Large intestine (tissue), 12 donors: Measurements from ENCODE around the gene SEPTIN1. TPM values are rescaled to one million over a fixed set of nuclear protein-coding genes. Genes with fewer than 3 reads are reported as not detected.

Experiments
- DNase-seq, 2 donors: peaks; one replicate each; pipeline versions ENCODE4 v3.0.0 to v3.0.0-alpha.2; 2013
- H3K27ac ChIP-seq: one replicate; pipeline ENCODE4 v1.5.1; 2013; ENCODE audit warnings: low read length
- H3K27me3 ChIP-seq: 2 replicates; pipeline ENCODE4 v1.6.1; 2013; ENCODE audit warnings: low read length; ENCODE audit not compliant: control insufficient read depth, insufficient read depth
- H3K36me3 ChIP-seq: 2 replicates; pipeline ENCODE4 v1.6.1; 2013; ENCODE audit warnings: low read length; ENCODE audit not compliant: control insufficient read depth, insufficient read depth
- H3K4me1 ChIP-seq: one replicate; pipeline ENCODE4 v1.6.1; 2013; ENCODE audit warnings: low read length; ENCODE audit not compliant: control insufficient read depth, insufficient read depth
- H3K4me3 ChIP-seq: one replicate; pipeline ENCODE4 v1.5.1; 2013; ENCODE audit warnings: low read length
- H3K9me3 ChIP-seq: one replicate; pipeline ENCODE4 v1.6.1; 2013; ENCODE audit warnings: mild to moderate bottlenecking, low read depth, low read length, moderate library complexity; ENCODE audit not compliant: control insufficient read depth
- WGBS: methylation state at CpG from one replicate; pipeline ENCODE4 v1.1.5; 2013; ENCODE audit warnings: low lambda C conversion rate; ENCODE audit not compliant: insufficient coverage; 5-methylcytosine and 5-hydroxymethylcytosine counted together
- long read RNA-seq, 11 donors: transcript quantifications; one replicate each; lab custom pipeline, GENCODE V29; 2026
- polyA plus RNA-seq: library from polyadenylated mRNA; unstranded; fragments of 120-200 nt; gene quantifications from one replicate; pipeline ENCODE4 v1.2.1, GENCODE V29; 2013

The SEPTIN1 gene
- polyA plus RNA-seq: 5.4 TPM
- long read RNA-seq, donor 1: 0 reads
- long read RNA-seq, donor 2, partial matches to known transcripts: 0 of 1 reads
- long read RNA-seq, donor 2, other reads (novel, unspliced or antisense): 0 of 1 reads
- long read RNA-seq, donor 3: 0 reads
- long read RNA-seq, donor 4: 0 reads
- long read RNA-seq, donor 5: 0 reads
- long read RNA-seq, donor 6: 0 reads
- long read RNA-seq, donor 7: 0 reads
- long read RNA-seq, donor 8: 0 reads
- long read RNA-seq, donor 9: 0 reads
- long read RNA-seq, donor 10: 0 reads
- long read RNA-seq, donor 11: 0 reads

GRCh38 chr16:30382111-30382881 is at the start of gene SEPTIN1:
TSS of gene SEPTIN1 (minus strand) at chr16:30382561. CDS start at chr16:30382542, 19 bp downstream.
- H3K27me3 ChIP-seq: no peaks in the 10 kb centered on the region
- H3K4me1 ChIP-seq: peaks cover 7% of the 10 kb centered on the region
- no peak for DNase-seq
- H3K36me3 ChIP-seq: peaks cover 2% of the 10 kb centered on the region
- H3K27ac ChIP-seq: no peak within 1 kb of the TSS
- no peaks in the 10 kb centered on the region for H3K9me3 ChIP-seq
- no CpG with 5 or more reads among the region's 12 CpGs for WGBS
- H3K4me3 ChIP-seq: no peak within 1 kb of the TSS

DNA sequence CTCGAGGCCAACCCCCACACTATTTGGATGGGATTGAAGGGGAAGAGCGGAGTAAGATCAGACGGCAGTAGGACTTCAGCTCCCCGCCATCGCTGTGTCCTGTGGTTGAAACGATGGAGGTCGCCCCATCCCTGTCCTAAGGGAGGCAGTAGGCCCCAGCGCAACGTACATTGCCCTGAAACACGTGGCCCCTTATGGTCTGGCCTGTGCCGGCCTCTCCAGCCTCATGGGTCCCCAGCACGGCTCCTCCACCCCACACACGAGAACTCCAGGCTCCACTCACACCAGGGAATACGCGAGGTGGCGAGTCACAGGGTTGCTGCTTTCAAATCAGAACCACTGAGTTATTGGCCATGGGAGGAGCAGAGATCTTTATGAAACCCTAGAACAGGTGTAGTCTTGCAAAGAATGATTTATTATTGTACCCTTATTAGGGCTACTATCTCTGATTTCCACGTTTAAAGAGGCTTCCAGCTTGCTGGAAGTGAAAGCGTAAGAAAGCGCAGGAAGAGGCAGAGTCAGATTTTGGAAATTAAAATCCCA is 48.1 kb upstream of the SEPTIN1 start:
- Histone ChIP-seq H3K27me3 (no peaks in the 10 kb centered on the region), H3K4me1 (peaks cover 11% of the 10 kb centered on the region), H3K9me3 (no peaks in the 10 kb centered on the region), H3K4me3 (peak overlapping the region; percentile 2), H3K36me3 (peaks cover 8% of the 10 kb centered on the region), H3K27ac (peak overlapping the region; percentile 69)
- no CpG with 5 or more reads among the region's 19 CpGs for WGBS
- DNase-seq: no peak

- H3K4me3 ChIP-seq: peak within 1 kb of the TSS; percentile 88
- H3K36me3 ChIP-seq: peaks cover 8% of the 10 kb centered on the region
- no peaks in the 10 kb centered on the region for H3K27me3 ChIP-seq
- peaks cover 11% of the 10 kb centered on the region for H3K4me1 ChIP-seq
- H3K9me3 ChIP-seq: no peaks in the 10 kb centered on the region
- DNase-seq: peak; percentile 99 to 100
- peak within 1 kb of the TSS; percentile 69 for H3K27ac ChIP-seq
- WGBS: no CpG with 5 or more reads among the region's 49 CpGs
Observed at GRCh38 chr16:30429678-30430427, 47.5 kb upstream of the SEPTIN1 start, which contains the start of gene DCTPP1. TSS of gene DCTPP1 (minus strand) at chr16:30430030. CDS start at chr16:30429980, 50 bp downstream.

GRCh38 chr16:30429418-30429677 is 47.0 kb upstream of the SEPTIN1 start:
- peaks cover 12% of the 10 kb centered on the region for H3K36me3 ChIP-seq
- H3K4me3 ChIP-seq: peak overlapping the region; percentile 88
- H3K4me1 ChIP-seq: peaks cover 11% of the 10 kb centered on the region
- no peak for DNase-seq
- WGBS: no CpG with 5 or more reads among the region's 11 CpGs
- no peaks in the 10 kb centered on the region for H3K9me3 ChIP-seq
- H3K27ac ChIP-seq: peak overlapping the region; percentile 69
- H3K27me3 ChIP-seq: no peaks in the 10 kb centered on the region

DNA sequence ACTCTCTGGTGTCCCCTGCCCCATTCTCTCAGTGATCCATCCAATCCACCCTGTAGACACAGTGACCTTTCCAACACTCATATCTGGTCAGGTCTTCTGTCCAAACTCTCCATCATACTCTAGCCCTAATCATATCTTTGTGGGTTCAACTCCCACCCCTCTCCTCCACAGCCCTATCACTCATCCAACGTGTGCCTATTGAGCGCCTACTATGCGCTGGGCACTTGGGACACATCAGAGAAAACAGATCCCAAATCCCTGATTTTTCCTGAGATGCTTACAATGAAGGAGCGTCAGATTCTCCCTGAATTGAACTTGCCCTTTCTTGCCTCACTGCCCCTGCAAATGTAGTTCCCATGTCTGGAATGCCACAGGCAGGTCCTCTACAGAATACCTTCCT is 45.7 kb upstream of the SEPTIN1 start:
- Histone ChIP-seq H3K4me3 (no peak overlapping the region), H3K4me1 (peaks cover 11% of the 10 kb centered on the region), H3K27ac (no peak overlapping the region), H3K9me3 (no peaks in the 10 kb centered on the region), H3K27me3 (no peaks in the 10 kb centered on the region), H3K36me3 (peaks cover 24% of the 10 kb centered on the region)
- no peak for DNase-seq
- WGBS: no CpG with 5 or more reads among the region's 4 CpGs

DNA sequence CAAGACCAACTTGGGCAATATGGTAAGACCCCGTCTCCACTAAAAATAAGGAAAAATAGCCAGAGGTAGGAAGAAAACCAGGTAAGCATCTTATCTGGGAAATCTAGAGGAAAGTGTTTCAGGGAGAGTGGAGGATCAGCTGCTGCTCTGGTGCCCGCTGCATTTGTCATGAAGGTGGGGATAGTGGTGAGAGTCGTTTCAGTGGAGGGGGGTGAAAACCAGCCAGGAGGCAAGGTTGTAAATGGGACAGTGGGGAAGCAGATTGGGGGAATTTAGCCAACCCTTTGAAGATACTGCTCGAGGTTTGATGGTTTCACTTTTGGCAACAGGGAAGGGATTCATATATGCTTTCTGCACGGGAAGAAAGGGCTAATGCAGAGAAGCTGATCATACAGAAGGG is 38.6 kb upstream of the SEPTIN1 start:
- H3K9me3 ChIP-seq: no peaks in the 10 kb centered on the region
- H3K4me3 ChIP-seq: no peak overlapping the region
- H3K27me3 ChIP-seq: no peaks in the 10 kb centered on the region
- DNase-seq: no peak
- H3K36me3 ChIP-seq: peaks cover 34% of the 10 kb centered on the region
- WGBS: 90% methylated on average over 2 of the region's 5 CpGs
- peaks cover 7% of the 10 kb centered on the region for H3K4me1 ChIP-seq
- no peak overlapping the region for H3K27ac ChIP-seq

DNA sequence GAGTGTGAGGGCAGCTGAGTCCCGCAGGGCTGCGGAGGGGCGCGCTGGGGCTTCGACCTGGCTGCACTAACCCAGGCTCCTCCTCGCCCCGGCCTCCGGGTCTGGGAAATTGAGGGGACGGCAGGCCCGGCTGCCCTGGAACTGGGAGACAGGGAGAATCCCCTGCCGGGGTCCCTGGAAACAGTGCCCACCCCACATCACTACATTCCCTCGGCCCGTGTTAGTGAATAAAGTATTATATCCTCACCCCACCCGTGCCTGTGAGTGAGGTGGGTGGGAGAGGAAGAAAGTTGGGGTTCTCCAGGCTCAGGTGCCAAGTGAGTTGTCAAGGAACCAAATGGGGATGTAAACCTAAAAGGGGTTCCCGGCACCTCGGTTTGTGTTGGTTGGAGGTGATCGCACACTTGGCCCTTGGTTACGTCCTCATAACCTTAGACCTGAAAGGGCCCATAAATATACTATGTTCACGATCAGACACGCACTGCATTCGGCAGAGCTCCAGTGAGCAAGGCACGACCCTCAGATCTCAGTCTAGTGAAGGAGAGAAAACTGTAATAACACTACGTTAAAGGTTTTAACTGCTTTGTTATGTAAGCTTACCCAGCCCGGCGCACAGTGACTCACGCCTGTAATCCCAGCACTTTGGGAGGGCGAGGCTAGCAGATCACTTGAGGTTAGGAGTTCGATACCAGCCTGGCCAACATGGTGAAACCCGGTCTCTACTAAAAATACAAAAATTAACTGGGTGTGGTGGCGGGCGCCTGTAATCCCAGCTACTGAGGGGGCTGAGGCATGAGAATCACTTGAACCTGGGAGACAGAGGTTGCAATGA is 36.2 kb upstream of the SEPTIN1 start:
- peak overlapping the region; percentile 78 for H3K27ac ChIP-seq
- H3K4me3 ChIP-seq: peak overlapping the region; percentile 49
- no peaks in the 10 kb centered on the region for H3K9me3 ChIP-seq
- peaks cover 7% of the 10 kb centered on the region for H3K4me1 ChIP-seq
- no peaks in the 10 kb centered on the region for H3K27me3 ChIP-seq
- H3K36me3 ChIP-seq: peaks cover 23% of the 10 kb centered on the region
- no peak for DNase-seq
- WGBS: 100% methylated on average over 1 of the region's 31 CpGs

GRCh38 chr16:30417529-30418349 is 35.4 kb upstream of the SEPTIN1 start:
- Histone ChIP-seq H3K27ac (peak overlapping the region; percentile 78), H3K4me1 (peaks cover 7% of the 10 kb centered on the region), H3K36me3 (peaks cover 22% of the 10 kb centered on the region), H3K27me3 (no peaks in the 10 kb centered on the region), H3K9me3 (no peaks in the 10 kb centered on the region), H3K4me3 (peak overlapping the region; percentile 54)
- DNase-seq: peak; percentile 96 to 97
- WGBS: no CpG with 5 or more reads among the region's 140 CpGs
